Ascending aorta (tissue), 2 donors: ENCODE data around the gene RANBP1. TPM values are rescaled to one million over a fixed set of nuclear protein-coding genes. Genes with fewer than 3 reads are reported as not detected.

ENCODE experiments used
- DNase-seq, 2 donors: peaks; one replicate each; pipeline ENCODE4 v3.0.0-alpha.2; 2019; ENCODE audit warnings: low spot score in 2 of 2
- H3K27ac ChIP-seq, 2 donors: fragments of 200-600 bp; sonication (generic); one replicate each; pipeline ENCODE4 v1.5.1; 2016 to 2017; ENCODE audit warnings: mild to moderate bottlenecking in 1 of 2
- H3K27me3 ChIP-seq: fragments of 200-600 bp; sonication (generic); one replicate; pipeline ENCODE4 v1.5.1; 2017
- H3K36me3 ChIP-seq, 2 donors: fragments of 200-600 bp; sonication (generic); one replicate each; pipeline ENCODE4 v1.5.1; 2016
- H3K4me1 ChIP-seq, 2 donors: fragments of 200-600 bp; sonication (generic); one replicate each; pipeline ENCODE4 v1.5.1; 2016 to 2017; ENCODE audit warnings: mild to moderate bottlenecking in 1 of 2
- H3K4me3 ChIP-seq, 2 donors: fragments of 200-600 bp; sonication (generic); one replicate each; pipeline ENCODE4 v1.5.1; 2016 to 2017; ENCODE audit warnings: mild to moderate bottlenecking in 1 of 2
- H3K9me3 ChIP-seq, 2 donors: fragments of 200-600 bp; sonication (generic); one replicate each; pipeline ENCODE4 v1.5.1; 2016
- intact Hi-C: fragments of 100-400 bp; cut with DNase I; formaldehyde crosslinking; loops from one replicate; pipeline ENCODE4 v1.15.1; 2023
- total RNA-seq: library from RNA; depleted of rRNA; stranded (reverse); fragments of >200 nt; gene quantifications from one replicate; pipeline ENCODE4 v1.1.0, GENCODE V29; 2016
- TF ChIP-seq, protein P1 (sequence below), 3 experiments: fragments of 200-600 bp in 2 of 3; fragments of 450-650 bp in 1 of 3; sonication (generic) in 2 of 3; IDR thresholded peaks; one replicate each; pipeline ENCODE4 v1.5.1; 2016 to 2019; ENCODE audit warnings: antibody characterized with exemption in 3 of 3, mild to moderate bottlenecking in 1 of 3, moderate library complexity in 1 of 3

The RANBP1 gene
- total RNA-seq, 1 donor from 2014 or later: 302 TPM

DNA sequence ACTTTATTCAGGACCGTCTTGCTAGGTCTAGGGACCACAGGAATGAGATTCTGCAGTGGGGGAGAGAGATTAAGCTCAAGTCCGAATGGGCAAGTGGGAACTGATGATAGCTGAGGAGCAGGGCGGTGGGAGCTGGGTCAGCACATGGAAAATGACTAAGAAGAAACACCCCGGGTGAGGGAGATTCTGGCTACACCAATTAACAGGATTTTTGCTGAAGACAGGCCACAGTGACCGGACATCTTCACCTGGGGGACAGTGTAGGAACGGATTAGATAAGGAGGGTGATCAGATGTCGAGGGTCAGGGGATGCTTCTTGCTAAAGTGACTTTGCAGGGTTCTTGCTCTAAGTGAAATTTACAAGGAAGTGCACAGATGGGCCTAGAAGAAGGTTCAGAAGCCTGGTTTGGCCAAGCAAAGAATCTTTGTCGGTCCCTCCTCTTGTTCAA lies 44.4 kb upstream of the RANBP1 start:
- Histone ChIP-seq H3K27ac (no peak overlapping the region), H3K4me1 (no peaks in the 10 kb centered on the region), H3K9me3 (no peaks in the 10 kb centered on the region), H3K36me3 (no peaks in the 10 kb centered on the region), H3K4me3 (no peak overlapping the region), H3K27me3 (no peaks in the 10 kb centered on the region)
- intact Hi-C loops: no loop called here
- DNase-seq: no peak
- TF ChIP-seq, protein P1, sequence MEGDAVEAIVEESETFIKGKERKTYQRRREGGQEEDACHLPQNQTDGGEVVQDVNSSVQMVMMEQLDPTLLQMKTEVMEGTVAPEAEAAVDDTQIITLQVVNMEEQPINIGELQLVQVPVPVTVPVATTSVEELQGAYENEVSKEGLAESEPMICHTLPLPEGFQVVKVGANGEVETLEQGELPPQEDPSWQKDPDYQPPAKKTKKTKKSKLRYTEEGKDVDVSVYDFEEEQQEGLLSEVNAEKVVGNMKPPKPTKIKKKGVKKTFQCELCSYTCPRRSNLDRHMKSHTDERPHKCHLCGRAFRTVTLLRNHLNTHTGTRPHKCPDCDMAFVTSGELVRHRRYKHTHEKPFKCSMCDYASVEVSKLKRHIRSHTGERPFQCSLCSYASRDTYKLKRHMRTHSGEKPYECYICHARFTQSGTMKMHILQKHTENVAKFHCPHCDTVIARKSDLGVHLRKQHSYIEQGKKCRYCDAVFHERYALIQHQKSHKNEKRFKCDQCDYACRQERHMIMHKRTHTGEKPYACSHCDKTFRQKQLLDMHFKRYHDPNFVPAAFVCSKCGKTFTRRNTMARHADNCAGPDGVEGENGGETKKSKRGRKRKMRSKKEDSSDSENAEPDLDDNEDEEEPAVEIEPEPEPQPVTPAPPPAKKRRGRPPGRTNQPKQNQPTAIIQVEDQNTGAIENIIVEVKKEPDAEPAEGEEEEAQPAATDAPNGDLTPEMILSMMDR (IDR thresholded peaks at IDR 0.05): no peak

- Histone ChIP-seq H3K4me1 (peaks cover 8 to 11% of the 10 kb centered on the region in 2 donors), H3K9me3 (no peaks in the 10 kb centered on the region), H3K4me3 (no peak overlapping the region), H3K36me3 (no peaks in the 10 kb centered on the region), H3K27me3 (no peaks in the 10 kb centered on the region), H3K27ac (no peak overlapping the region)
- intact Hi-C loops: no loop called here
- TF ChIP-seq, protein P1 (IDR thresholded peaks at IDR 0.05): no peak
- DNase-seq: no peak
Measured at GRCh38 chr22:20076627-20077172, 39.2 kb upstream of the RANBP1 start.

DNA sequence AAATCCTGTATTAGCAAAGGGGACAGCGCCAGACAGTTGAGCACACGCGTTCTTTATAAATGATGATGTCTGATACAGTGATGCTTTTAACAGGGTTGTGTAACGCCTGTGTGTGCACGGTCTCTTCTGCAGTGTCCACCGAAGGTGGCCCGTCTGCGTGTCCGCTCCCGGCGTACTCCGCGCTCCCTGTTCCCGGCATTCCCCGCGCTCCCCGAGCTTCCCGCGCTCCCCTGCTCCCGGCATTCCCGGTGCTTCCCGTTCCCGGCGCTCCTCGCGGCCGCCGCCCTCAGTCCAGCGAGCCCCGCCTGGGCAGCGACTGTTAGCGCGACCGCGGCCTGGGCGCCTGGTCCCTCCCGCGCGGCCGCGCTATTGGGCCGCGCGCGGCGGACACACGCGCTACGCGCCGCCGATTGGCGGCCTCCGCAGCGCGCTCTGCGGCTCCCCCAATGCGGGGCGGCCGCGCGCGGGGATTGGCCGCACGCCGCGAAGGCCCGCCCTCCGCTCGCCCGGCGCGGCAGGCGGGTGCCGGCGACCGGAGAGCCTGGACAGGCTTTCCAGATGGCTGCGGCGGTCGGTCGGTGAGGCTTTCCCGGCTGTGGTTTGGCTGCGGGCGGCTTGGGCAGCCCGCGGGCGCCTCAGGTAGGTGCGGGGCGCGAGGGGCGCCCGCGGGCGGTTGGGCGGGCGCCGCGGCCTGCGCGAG lies 36.0 kb upstream of the RANBP1 start, which contains the start of gene DGCR8:
DGCR8 (plus strand) TSS at position 497 of the 700 bp plus-strand sequence. CDS start 5,723 bp downstream, outside the sequence.
- DNase-seq: peak; percentile 50 to 95
- TF ChIP-seq, protein P1 (IDR thresholded peaks at IDR 0.05): no peak
- Histone ChIP-seq H3K4me3 (peak within 1 kb of the TSS; percentile 80 to 83), H3K27me3 (no peaks in the 10 kb centered on the region), H3K9me3 (no peaks in the 10 kb centered on the region), H3K4me1 (peaks cover 12 to 28% of the 10 kb centered on the region in 2 donors), H3K36me3 (no peaks in the 10 kb centered on the region), H3K27ac (peak within 1 kb of the TSS; percentile 82 to 89)
- intact Hi-C loops: loop anchor here (1.0 kb wide), 2 partner anchors 37 to 59 kb away; partner anchors contain the start of genes TANGO2 and TRMT2A

DNA sequence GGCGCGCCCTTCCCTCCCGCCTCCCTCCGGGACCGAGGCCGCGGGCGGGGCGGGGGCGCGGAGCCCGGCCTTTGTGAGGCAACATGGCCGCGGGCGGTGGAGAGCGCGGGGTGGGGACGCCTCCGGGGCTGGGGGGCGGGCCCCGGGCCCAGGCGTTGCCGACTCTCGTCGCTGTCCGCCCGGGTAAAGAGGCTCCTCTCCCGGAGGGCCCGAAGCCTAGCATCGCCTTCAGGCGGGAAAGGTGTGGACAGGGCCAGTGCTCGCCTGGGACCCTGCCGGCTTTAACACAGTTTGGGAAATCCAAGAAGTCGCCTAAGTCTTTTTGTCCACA lies 35.5 kb upstream of the RANBP1 start:
- Histone ChIP-seq H3K4me3 (peak overlapping the region; percentile 80 to 83), H3K27me3 (no peaks in the 10 kb centered on the region), H3K4me1 (peaks cover 12 to 28% of the 10 kb centered on the region in 2 donors), H3K9me3 (no peaks in the 10 kb centered on the region), H3K36me3 (no peaks in the 10 kb centered on the region), H3K27ac (peak overlapping the region; percentile 82 to 89)
- DNase-seq: peak; percentile 37 to 81
- TF ChIP-seq, protein P1 (IDR thresholded peaks at IDR 0.05): no peak
- intact Hi-C loops: loop anchor here (1.0 kb wide), 2 partner anchors 37 to 59 kb away; partner anchors contain the start of genes TANGO2 and TRMT2A

GRCh38 chr22:20080776-20081654 lies 34.9 kb upstream of the RANBP1 start:
- Histone ChIP-seq H3K4me1 (peaks cover 12 to 28% of the 10 kb centered on the region in 2 donors), H3K9me3 (no peaks in the 10 kb centered on the region), H3K27me3 (no peaks in the 10 kb centered on the region), H3K36me3 (peaks cover 4 to 5% of the 10 kb centered on the region in 2 donors), H3K4me3 (peak overlapping the region; percentile 80 to 83), H3K27ac (peak overlapping the region; percentile 82 to 89)
- peak in 1 of 2 donors; percentile 76 for DNase-seq
- intact Hi-C loops: loop anchor here (1.0 kb wide), 2 partner anchors 36 to 60 kb away; partner anchors contain the start of genes TANGO2 and TRMT2A
- TF ChIP-seq, protein P1 (IDR thresholded peaks at IDR 0.05): no peak
